Regular cardiac myocyte (primary cell): Measurements from ENCODE around the gene FDCSP. TPM values are rescaled to one million over a fixed set of nuclear protein-coding genes. Genes with fewer than 3 reads are reported as not detected.

Experiments used
- total RNA-seq: library from RNA; depleted of rRNA; stranded (reverse); fragments of >200 nt; gene quantifications from 2 replicates; pipeline ENCODE4 v1.2.3, GENCODE V29; 2014

FDCSP gene
- not detected in 2 replicates for total RNA-seq

GRCh38 chr4:70225824-70226223 lies at the start of gene FDCSP:
Gene FDCSP (plus strand): TSS chr4:70226124. CDS start chr4:70231195, 5,071 bp downstream.

GRCh38 chr4:70195425-70195824 lies 30.5 kb upstream of the FDCSP start, which contains the start of gene ODAM:
Gene ODAM (plus strand): TSS chr4:70195725. CDS start chr4:70196544, 819 bp downstream.

GRCh38 chr4:70242297-70242696 lies 16.4 kb downstream of the FDCSP start, which contains the start of gene CSN3:
Gene CSN3 (plus strand): TSS chr4:70242597. CDS start chr4:70244820, 2,223 bp downstream.

Other genes with a start within 250 kb of the FDCSP start
- not detected in 2 replicates for gene STATH, start 230.2 kb upstream of the FDCSP start, total RNA-seq
- gene HTN3, start 197.7 kb upstream of the FDCSP start, total RNA-seq, result not detected in 2 replicates
- not detected in 2 replicates for gene HTN1, start 175.7 kb upstream of the FDCSP start, total RNA-seq
- gene PRR27, start 71.9 kb upstream of the FDCSP start, total RNA-seq, result not detected in 2 replicates
- gene ODAM, start 30.4 kb upstream of the FDCSP start, total RNA-seq, result not detected in 2 replicates
- gene CSN3, start 16.5 kb downstream of the FDCSP start, total RNA-seq, result not detected in 2 replicates
- not detected in 2 replicates for gene CABS1, start 108.9 kb downstream of the FDCSP start, total RNA-seq
- gene SMR3A, start 134.6 kb downstream of the FDCSP start, total RNA-seq, result not detected in 2 replicates
- not detected in 2 replicates for gene SMR3B, start 157.0 kb downstream of the FDCSP start, total RNA-seq
- gene OPRPN, start 171.8 kb downstream of the FDCSP start, total RNA-seq, result not detected in 2 replicates
- not detected in 2 replicates for gene MUC7, start 246.1 kb downstream of the FDCSP start, total RNA-seq